ENCODE data around the gene STAM2.

- TF ChIP-seq GATA3 (IDR thresholded peaks at IDR 0.05; ENCODE audit: low read depth, low read length) (no peak), GATA2 (IDR thresholded peaks at IDR 0.05; ENCODE audit: low read depth, low read length) (no peak)
Observed at GRCh38 chr2:152094014-152094413, 81.5 kb downstream of the STAM2 start.
